NCI-H187 (cell line): ENCODE measurements around the gene AFAP1.

Experiments used
- DNase-seq, 2 experiments: peaks; one replicate each; lab custom pipeline; 2025; lab: John Stamatoyannopoulos, UW

Gene AFAP1

DNA sequence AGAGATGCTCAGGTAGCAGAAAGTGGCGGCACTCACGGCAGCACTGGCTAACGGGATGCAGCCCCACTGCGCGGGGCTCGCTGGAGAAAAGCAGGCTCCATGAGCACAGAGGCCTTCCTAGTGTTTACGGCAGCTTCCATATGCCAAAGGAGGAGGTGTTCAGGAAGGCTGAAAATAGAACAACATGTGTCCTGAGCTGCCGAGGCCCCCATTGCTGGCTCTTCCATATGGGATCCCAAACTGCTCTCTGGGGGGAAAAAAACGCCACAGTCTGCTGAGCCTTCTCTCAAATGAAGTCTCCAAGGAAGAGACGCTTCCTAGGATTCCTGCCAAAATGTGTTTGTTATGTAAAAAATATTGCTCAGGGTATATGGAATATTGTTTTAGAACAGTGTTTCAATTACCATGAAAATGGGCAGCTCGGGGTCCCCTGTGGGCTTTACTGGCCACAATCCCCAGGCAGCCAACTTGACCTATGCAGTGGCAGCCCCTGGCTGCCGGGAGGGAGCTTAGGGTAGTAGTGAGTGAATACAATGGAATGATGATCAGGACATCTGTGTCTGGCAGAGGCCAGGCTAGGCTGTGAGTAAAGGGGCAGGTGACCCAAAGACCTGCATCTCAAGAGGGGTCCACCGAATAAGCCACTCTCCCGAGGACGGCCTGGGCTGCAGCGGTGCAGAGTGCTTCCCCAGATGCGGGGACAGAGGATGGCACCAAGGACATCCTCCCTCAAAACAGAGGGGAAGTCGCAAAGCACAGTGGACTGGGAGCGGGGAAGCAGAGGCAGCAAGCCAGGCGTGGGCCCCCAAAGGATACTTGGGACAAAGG lies 170.1 kb downstream of the AFAP1 start:
- DNase-seq, result no peak

- no peak for DNase-seq
Observed at GRCh38 chr4:7768736-7769135, 170.9 kb downstream of the AFAP1 start.

- DNase-seq, result no peak
Observed at GRCh38 chr4:7767966-7768365, 171.7 kb downstream of the AFAP1 start.

DNA sequence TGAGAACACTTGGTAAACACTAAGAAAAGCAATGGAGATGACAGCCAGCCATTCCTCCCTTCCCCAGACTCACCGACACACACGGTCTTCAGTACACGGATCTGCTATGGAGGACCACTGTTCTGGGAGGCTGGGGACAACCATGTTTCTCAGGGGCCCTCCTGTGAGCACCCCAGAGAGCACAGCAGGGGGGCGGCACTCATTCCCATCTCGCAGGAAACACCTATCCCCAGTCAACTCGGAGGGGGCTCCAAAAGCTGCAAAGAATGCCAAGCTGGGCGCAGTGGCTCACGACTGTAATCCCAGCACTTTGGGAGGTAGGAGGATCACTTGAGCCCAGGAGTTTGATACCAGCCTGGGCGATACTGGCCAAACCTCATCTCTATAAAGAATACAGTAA lies 172.1 kb downstream of the AFAP1 start:
- no peak for DNase-seq

DNA sequence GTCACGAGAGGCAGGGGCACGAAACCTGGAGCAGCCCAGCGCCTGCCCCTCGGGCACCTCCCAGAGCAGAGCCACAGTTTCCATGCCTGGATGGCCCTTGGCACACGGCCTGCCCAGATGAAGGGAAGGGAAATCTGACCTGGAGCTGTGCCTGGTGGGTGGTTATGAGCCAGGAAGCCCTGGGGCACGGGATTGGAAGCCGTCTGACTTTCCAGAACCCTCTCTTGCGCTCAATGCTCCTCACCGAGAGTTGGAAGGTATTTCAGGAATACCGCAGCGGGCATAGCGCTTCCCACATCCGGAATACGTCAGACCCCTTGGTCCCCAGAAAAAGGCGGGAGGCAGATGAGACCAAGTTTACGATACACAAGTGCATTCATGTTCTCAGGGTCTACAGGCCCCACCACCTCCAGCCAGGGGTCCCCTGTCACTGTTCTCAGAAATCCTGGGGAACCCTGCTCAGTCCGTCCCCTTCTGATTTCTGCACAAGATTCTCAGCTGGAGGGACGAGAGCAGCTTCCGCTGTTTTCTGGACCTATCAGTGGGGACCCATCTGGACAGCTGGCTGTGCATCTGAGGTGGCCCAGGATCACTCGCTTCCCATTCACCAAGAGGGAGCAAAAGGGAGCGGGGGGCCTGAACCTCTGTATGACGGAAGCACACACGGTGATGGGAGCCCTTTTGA lies 172.9 kb downstream of the AFAP1 start:
- no peak for DNase-seq

- no peak for DNase-seq
Observed at GRCh38 chr4:7766086-7766485, 173.6 kb downstream of the AFAP1 start.

- DNase-seq, result no peak
Observed at GRCh38 chr4:7765666-7766065, 174.0 kb downstream of the AFAP1 start.

DNA sequence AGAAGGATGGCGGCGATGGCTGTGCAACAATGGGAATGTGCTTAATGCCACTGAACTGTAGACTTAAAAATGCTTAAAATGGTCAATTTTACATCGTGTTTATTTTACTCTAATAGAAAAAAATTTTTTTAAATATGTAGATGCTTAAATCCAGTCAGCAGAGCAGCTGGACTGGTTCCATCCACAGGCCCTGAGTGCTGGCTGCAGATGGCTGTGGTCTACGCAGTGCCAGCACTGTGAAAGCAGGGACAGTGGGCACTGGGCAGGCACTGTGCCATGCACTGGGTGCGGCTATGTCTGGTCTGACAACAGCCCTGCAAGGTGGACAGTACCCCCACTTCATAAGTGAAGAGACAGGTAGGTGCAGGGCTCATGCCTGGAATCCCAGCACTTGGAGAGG lies 175.2 kb downstream of the AFAP1 start:
- no peak for DNase-seq

GRCh38 chr4:7763788-7764187 lies 175.9 kb downstream of the AFAP1 start:
- no peak for DNase-seq

DNA sequence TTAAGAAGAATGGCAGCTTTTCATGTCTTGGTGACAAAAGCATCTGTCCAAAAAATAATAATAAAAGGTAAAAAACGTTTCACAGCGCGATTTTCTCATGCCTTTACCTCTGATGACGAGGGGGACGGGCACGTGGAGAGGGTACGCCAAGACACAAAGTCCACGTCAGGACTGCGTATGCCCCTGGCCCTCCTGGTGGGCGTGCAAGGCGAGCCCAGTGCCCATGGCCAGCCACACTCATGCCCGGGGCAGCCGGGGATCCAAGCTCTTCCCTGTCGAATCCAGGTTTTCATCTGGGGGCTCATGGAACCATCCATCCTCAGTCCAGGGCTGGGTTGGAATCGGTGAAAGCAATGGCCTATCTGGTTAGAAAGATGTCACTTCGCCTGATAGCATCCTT lies 176.6 kb downstream of the AFAP1 start:
- no peak for DNase-seq

GRCh38 chr4:7762376-7763030 lies 177.2 kb downstream of the AFAP1 start:
- DNase-seq, result no peak

- DNase-seq, result no peak
Observed at GRCh38 chr4:7761720-7762119, 177.9 kb downstream of the AFAP1 start.

DNA sequence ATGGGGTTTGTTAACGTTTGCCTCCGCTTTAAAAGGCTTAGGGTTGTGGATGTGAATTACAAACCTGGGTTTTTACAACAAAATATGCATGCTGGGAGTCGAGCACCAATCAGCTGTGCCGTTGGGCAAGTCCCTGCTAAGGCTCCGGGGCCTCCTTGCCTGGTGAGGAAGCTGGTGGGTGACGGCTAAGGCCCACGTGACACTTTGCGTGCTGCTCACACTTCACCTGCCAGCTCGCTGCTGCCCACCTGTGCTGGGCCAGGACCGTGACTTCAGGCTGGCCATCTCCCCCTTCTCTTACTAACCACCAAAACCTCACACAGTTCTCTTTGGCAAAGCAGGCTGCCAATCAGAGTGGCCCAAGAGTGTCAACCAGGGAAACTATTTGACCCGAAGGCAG lies 178.3 kb downstream of the AFAP1 start:
- no peak for DNase-seq

DNA sequence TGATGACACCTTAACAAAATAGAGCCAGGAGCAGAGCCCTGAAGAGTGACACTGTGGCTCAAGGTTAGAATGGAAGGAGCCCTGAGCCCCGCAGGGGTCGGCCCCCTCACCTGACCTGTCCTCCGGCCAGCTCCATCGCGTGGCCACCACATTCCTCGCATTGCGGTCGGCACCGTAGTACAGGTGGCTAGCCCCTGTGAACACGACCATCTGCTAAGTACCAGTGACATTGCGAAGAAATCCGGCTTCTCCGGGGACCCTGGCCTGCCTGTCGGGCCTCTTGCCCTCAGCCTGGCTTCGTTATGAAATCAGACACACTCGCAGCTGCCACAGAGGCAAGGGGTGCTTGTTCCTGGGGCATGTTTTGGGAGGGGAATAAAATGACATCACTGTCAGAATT lies 179.0 kb downstream of the AFAP1 start:
- no peak for DNase-seq

- no peak for DNase-seq
Observed at GRCh38 chr4:7760228-7760627, 179.4 kb downstream of the AFAP1 start.

GRCh38 chr4:7759635-7760034 lies 180.0 kb downstream of the AFAP1 start:
- DNase-seq, result no peak

- DNase-seq, result no peak
Observed at GRCh38 chr4:7759216-7759615, 180.4 kb downstream of the AFAP1 start.

DNA sequence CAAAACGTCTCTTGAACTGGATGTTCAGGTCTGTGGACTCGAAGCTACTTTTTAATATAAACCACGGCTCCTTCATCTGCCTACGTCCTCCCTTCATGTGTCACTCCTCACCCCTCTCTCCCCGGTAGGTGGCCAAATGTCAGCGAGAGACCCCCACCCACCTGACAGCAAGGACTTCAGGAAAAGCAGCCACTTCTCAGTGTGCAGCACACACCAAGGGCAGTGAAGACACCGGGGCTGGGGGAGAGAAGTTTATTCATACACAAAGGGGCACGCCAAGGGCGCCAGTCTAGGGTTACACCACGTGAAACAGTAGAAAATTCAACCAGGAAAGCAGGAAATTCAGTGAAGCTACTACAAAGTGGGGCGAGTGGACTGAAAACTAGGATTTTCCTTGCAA lies 181.2 kb downstream of the AFAP1 start:
- no peak for DNase-seq

GRCh38 chr4:7757501-7758471 lies 181.9 kb downstream of the AFAP1 start:
- DNase-seq, result no peak

GRCh38 chr4:7756561-7757355 lies 182.9 kb downstream of the AFAP1 start:
- DNase-seq, result no peak

GRCh38 chr4:7756071-7756470 lies 183.6 kb downstream of the AFAP1 start:
- no peak for DNase-seq
